Mammary epithelial cell (primary cell): Measurements from ENCODE around the gene CCDC190.

Experiments used
- EZH2 ChIP-seq: IDR thresholded peaks from 2 replicates; pipeline ENCODE4 v1.6.1; 2012; ENCODE audit warnings: low read length, inconsistent platforms, borderline replicate concordance
- TF ChIP-seq, protein P1 (sequence below), 2 donors: IDR thresholded peaks in 1 of 2; conservative IDR thresholded peaks in 1 of 2; 2 replicates each; pipeline ENCODE4 v1.5.1; 2011 to 2012; ENCODE audit warnings: inconsistent platforms in 2 of 2, low read length in 2 of 2, mild to moderate bottlenecking in 2 of 2, control low read depth in 1 of 2, low read depth in 1 of 2; ENCODE audit not compliant: insufficient read depth in 1 of 2; ENCODE audit errors: extremely low read depth in 1 of 2

DNA sequence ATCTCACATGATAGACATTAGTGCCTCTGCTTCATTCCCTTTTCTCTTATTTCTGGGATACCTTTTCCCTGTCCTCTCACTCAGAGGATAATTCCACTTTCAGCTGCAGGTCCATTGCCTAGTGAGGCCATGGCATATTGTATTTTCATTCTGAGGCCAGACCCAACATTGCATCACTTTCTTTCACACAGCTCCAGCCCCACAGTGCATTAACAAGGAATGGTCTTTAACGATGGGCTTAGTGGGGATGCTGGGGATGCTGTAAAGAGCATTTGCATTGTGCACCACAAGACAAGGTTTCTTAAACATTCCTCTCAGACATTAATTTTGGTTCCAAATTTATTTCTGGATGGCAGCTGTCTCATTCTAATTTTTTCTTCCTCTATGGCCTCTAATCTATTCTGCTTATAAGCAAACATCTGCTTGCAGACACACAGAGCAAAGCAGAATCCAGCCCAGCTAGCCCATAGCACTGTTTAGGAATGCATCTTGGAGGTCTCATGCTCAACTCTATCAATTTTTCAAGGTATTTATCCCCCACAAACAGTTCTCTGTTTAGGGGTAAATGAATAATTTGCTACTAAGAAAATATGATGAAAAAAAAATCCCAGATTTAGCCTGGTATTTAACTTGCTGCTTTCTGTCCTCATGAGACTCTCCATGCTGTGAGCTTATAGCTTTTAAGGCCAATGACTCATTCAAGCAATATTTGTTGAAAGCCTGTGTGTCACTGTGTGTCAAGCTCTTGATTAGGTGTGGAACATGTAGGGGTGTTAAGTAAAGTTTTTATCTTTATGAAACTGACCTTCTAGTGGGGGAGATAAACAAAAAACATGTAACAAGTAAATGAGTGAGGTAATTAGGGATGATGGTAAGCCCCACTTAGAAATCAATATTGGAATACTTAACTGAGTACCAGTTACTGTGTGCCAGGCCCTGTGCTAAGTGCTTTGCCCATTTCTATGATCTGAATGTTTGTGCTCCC, 44.5 kb upstream of the CCDC190 start:
- TF ChIP-seq, protein P1, sequence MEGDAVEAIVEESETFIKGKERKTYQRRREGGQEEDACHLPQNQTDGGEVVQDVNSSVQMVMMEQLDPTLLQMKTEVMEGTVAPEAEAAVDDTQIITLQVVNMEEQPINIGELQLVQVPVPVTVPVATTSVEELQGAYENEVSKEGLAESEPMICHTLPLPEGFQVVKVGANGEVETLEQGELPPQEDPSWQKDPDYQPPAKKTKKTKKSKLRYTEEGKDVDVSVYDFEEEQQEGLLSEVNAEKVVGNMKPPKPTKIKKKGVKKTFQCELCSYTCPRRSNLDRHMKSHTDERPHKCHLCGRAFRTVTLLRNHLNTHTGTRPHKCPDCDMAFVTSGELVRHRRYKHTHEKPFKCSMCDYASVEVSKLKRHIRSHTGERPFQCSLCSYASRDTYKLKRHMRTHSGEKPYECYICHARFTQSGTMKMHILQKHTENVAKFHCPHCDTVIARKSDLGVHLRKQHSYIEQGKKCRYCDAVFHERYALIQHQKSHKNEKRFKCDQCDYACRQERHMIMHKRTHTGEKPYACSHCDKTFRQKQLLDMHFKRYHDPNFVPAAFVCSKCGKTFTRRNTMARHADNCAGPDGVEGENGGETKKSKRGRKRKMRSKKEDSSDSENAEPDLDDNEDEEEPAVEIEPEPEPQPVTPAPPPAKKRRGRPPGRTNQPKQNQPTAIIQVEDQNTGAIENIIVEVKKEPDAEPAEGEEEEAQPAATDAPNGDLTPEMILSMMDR (conservative IDR thresholded peaks at IDR 0.05 in 1 of 2, IDR thresholded peaks at IDR 0.05 in 1 of 2; ENCODE audit: extremely low read depth in 1 of 2, insufficient read depth in 1 of 2, low read depth in 1 of 2, low read length in 2 of 2), result no peak
- no peak for TF ChIP-seq EZH2
